GM21737 (cell line): ENCODE measurements around the gene MSMB.
"Not testable (repeated sequence)": the region's sequence is repeated elsewhere in the genome, so short reads cannot be mapped to it uniquely, and the experiment has no call there.

Experiments used
- ATAC-seq: cut with Tn5 transposase; IDR thresholded peaks from one replicate; pipeline ENCODE4 v1.9.1; 2021; ENCODE audit warnings: mild to moderate bottlenecking, moderate library complexity; ENCODE audit not compliant: unreplicated experiment

Gene MSMB

GRCh38 chr10:46070749-46071148 lies 24.7 kb upstream of the MSMB start:
- no peak for ATAC-seq

DNA sequence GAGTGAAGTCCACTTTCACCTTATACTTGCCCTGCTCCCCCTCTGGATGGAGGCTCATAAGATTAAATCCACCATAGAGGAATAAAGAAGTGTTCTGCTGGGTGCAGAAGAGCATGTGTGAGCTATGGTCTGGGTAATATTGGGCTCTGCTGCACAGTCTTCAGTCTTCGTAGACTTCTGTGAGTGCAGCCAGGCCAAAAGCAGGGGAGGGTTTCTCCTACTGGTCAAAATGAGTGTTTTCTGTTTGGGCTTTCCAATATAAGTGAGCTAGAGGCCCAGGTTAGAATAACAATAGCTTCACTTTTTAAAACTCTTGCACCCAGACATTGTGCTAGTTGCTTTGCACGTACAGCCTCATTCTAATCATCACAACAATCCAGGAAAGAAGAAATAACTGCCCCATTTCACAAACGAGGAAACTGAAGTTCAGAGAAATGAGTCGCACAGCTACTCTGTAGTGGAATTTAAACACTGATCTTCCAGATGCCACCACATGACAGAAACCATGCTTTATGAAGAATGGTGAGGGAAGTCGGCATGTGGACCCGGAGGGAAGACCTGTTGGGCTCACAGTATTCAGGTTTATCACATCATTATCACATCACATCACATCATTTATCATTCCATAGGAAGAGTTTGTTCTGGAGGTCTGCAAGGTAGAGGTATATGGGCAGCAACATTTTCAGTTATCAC lies 23.8 kb upstream of the MSMB start:
- ATAC-seq: no peak

- ATAC-seq: no peak
These were observed 22.8 kb upstream of the MSMB start for GRCh38 chr10:46068905-46069304.

- ATAC-seq: no peak
These were observed 22.0 kb upstream of the MSMB start for GRCh38 chr10:46068117-46068516.

- no peak for ATAC-seq
These were observed 18.3 kb upstream of the MSMB start for GRCh38 chr10:46064269-46064817.

GRCh38 chr10:46062723-46063428 lies 16.8 kb upstream of the MSMB start:
- no peak for ATAC-seq

DNA sequence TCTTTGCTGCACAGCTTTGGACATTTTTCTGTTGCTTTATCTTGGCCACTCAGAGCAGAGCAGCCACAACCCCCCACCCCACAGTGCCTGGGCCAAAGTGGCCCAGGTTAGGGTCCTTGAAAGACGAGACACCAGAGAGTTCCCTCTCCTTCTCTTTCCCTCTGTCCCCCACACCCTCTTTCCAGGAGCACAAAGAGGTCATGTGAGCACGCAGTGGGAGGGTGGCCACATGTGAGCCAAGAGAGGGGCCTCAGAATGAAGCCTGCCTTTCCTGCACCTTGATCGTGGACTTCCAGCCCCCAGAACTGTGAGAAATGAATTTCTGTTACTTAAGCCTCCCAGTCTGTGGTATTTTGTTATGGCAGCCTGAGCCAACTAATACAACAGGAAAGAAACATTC lies 14.6 kb upstream of the MSMB start:
- no peak for ATAC-seq

DNA sequence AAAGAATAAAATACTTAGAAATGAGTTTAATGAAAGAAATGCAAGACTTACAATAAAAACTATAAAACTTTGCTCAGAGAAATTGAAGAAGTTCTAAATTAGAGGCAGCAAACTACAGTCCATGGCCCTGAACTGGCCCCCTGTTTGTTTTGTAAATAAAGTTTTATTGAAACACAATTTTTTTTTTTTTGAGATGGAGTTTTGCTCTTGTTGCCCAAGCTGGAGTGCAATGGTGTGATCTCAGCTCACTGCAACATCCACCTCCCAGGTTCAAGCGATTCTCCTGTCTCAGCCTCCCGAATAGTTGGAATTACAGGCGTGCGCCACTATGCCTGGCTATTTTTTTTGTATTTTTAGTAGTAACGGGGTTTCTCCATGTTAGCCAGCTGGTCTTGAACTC lies 11.9 kb upstream of the MSMB start:
- ATAC-seq: not testable (repeated sequence)

DNA sequence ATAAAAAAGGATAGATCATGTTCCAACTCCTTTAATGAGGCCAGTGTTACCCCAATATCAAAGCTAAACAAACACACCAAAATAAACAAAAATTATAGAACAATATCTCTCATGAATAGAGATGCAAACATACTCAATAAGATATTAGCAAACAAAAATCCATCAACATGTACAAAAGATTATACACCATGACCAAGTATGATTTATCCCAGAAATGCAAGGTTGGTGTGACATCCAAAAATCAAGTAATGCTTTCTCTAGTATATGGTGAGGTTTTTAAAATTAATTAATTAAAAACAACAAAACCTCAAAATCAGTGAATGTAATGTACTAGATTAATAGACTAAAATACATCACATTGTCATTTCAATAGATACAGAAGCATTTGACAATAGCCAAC lies 11.0 kb upstream of the MSMB start:
- ATAC-seq: no peak

DNA sequence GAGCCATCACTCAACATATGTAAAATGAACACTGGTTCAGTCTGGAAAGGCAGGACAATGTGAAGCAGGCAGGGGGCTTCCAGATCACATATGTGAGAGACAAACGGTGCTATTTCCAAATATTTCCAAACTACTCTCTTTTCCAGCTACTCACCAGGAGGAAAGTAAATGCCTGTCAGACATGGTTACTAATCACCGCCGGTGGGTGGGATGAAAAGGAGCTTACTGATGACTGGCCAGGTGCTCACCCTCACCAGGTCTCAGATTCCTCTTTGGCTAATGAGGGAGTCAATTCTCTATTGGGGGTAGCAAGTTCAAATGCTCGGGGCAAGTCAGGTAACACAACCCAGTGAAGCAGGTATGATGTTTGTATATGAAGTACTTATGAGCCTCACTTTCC lies 9.7 kb upstream of the MSMB start:
- ATAC-seq: no peak

DNA sequence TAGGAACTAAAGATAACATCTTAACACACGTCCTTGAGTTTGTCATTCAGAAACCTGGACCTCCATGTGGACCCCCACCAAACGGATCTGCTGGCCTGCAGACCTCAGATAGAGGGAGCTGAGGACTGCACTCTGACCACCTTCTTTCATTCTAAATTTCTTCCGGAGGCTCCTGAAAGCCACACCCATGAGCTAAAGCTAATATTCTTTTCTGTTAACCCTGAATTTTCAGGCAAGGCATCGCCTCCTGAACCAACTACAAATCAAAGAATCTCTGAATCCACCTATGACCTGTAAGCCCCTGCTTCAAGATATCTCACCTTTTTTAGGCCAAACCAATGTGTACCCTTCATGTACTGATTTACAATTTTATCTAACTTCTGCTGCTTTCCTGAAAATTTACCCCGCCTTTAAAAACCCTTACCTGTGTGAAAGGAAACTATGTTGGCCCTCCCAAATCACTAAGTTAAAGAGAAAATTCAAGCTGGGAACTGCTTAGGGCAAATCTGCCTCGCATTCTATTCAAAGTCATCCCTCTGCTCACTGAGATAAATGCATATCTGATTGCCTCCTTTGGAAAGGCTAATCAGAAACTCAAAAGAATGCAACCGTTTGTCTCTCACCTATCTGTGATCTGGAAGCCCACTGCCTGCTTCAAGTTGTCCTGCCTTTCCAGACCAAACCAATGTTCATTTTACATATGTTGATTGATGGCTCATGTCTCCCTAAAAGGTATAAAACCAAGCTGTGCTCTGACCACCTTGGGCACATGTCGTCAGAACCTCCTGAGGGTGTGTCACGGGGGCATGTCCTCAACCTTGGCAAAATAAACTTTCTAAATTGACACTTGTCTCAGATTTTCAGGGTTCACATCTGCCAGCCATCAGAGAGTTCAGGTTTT lies 7.7 kb upstream of the MSMB start:
- no peak for ATAC-seq

DNA sequence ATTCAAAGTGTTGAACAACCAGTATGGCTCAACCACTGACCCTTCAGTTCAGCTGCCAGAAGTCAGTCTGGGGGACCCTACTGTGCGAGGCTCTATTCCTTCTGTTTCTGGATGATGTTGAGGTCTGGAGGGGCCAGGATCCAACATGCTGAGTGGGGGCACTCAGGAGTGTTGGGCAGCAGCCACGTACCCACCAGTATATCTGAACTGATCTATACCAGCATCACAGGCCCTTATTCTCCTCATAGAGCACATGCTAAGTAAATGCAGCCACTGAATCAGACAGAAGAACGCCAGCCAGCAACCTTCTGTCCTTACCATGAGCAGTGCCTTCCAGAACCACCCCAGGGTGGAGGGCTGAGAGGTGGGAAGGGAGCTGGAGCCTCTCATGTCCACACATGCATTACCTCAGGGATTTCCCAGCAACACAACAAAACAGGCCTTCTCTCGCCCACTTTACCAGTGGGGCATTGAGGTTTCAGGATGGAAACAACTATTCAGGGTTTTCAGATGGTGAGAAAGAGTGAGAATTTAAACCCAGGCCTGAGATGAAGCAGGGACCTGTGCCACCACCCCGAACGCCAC lies 6.8 kb upstream of the MSMB start:
- no peak for ATAC-seq

- no peak for ATAC-seq
These were observed 6.2 kb upstream of the MSMB start for GRCh38 chr10:46052057-46052790.

DNA sequence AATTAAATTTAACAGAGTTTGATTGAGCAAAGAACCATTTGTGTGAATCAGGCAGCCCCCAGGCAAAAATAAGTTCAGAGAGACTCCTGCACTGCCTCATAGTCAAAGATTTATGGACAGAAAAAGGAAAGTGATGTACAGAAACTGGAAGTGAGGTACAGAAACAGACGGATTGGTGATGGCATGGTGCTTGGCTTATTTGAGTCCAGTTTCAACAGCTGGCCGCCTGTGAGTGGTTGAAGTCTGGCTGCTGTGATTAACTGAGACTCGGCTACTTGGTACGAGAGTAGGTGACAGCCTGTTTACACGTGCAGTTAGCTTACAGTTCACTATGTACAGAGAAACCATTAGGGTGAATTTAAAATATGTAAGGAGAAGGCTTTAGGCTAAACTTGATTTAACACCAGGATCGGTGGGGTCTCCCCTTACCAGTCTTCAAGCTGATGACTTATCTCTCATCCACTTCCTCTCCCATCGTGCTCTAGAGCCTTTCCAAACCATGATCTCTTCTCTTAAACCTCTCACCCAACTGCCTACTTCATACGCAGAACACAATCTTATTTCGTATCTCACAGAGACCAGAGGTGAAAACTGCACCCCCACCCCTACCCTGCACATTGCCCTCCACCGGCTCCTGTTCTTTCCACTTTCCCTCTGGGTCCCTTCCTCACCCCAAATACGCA lies 5.0 kb upstream of the MSMB start:
- no peak for ATAC-seq

- not testable (repeated sequence) for ATAC-seq
These were observed 3.4 kb upstream of the MSMB start for GRCh38 chr10:46049497-46049831.

DNA sequence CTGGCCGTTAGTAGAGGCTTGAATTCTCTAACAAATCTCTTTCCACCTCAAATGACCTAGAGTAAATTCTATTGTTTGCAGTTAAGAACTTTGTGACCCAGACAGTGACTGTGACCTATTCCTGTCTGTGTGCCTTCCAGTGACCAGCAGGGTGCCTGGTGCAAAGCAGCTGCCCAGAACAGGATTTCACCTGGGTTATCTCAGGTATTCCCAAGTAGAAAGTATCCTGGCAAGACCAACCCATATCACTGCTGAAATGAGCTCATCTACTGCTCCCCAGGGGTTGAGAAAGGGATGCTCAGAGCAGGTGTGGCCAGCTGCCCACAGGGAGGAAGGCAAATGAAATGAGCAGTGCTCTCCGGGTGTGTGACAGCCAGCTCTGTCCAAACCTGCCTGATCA lies 2.1 kb upstream of the MSMB start:
- no peak for ATAC-seq

DNA sequence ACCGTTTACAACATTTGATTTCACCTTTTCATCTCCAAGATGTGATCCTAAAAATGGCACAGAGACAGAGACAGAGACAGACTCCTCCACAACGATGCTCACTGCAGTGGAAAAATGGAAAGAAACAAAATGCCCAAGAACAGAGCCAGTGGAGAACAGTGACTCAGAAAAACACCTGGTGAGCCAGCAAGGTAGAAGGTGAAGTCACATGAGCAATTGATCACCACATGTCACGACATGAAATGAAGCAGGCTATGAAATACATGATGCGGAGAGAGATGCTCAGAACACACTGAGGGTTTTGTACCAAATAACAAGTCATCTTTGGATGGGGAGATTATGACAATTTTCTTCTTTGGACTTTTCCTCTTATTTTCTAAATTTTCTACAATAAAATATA lies 3.5 kb downstream of the MSMB start:
- no peak for ATAC-seq

DNA sequence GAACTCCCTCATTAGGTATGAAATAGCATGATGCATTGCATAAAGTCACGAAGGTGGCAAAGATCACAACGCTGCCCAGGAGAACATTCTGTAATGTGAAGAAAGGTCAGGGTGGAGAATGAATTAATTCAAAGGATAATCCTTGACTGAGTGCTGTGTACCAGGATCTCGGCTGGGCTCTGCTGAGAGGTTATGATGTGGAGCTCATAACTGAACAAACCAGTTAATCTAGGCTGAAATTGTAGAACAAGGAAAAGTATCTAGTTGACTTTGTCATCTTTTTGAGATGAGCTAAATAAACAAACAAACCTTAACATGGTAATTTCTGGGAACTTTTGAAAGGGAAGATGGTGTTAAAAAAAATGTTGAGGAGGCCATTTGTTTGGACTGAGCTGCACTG lies 6.1 kb downstream of the MSMB start:
- no peak for ATAC-seq

DNA sequence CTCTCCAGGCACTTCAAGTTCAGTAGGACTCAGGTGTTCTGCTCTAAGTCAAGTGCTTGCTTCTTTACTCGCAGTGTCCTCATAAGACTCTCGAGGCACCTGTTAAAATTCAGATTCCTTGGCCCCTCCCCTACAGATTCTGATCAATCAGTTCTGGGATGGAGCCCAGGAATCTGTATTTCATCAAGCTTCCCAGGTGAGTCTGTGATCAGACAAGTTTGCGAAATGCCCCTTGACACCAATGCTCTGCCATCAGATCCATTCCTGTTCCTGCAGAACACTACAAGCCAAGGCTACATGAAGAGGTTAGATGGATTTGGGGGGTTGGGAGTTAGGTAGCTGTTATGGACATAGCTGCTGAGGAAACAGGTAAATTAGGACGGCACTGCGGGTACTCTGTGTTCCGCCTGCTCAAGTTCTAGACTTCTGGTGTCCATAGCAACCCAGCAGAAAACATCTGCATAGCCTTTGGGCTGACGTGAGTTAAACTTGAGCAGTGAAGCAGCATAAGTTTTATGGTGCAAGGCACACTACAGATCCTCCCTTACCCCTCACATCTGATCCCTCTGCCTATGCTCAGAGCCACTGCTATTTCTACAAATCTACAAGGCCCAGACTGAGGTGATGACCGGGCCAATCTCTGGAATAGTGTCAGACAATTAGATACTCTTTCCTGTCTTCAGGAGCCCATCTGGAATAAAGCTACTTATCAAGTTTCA lies 8.8 kb downstream of the MSMB start:
- no peak for ATAC-seq
